Urothelium cell line (cell line): ENCODE data around the gene KRTAP19-1.

Experiments used
- DNase-seq: peaks from one replicate; pipeline ENCODE4 v3.0.0; 2011; ENCODE audit warnings: low spot score, mixed read lengths
- FAIRE-seq: peaks from 2 replicates; lab custom pipeline; 2011; peaks lifted over from hg19 to GRCh38; lab: Jason Lieb, UNC

KRTAP19-1 gene

DNA sequence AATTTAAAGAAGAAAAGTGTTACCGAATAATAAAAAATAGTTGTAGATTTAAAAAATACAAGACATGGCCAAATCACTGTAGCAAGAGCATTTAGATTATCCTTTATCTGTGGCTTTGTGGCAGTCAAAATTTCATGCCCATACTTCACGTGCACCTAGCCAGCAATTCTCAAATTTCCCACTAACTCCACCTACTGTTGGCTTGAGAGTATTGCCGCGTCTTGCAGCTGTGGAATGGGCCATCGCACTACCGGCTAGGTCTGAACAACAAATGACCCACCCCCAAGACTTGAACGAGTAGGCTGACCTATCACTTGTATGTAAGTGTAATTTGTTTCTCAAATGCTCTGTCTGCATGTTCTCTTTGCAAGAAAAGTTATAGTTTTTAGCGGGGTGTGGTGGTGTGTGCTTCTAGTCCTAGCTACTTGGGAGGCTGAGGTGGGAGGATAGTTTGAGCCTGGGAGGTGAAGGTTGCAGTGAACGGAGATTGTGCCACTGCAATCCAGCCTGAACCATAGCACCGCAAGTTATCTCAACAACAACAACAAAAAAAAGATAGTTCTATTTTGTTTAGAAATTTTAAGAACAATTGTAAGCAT is 46.0 kb downstream of the KRTAP19-1 start:
- peak; percentile 93 for FAIRE-seq
- DNase-seq: peak; percentile 70

DNA sequence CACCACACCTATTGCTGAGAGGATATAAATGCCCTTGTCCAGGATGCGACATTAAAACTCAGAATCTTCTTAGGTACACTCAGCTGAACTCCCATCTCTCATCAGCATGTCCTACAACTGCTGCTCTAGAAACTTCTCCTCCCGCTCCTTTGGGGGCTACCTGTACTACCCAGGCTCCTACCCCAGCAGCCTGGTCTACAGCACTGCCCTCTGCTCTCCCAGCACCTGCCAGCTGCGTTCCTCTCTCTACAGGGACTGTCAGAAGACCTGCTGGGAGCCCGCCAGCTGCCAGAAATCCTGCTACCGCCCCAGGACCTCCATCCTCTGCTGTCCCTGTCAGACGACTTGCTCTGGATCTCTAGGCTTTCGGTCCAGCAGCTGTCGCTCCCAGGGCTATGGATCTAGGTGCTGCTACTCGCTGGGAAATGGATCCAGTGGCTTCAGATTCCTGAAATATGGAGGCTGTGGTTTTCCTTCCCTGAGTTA is 50.0 kb downstream of the KRTAP19-1 start, which contains the start of gene KRTAP13-4:
KRTAP13-4 (plus strand) TSS at position 51 of the 486 bp plus-strand sequence; CDS start at position 107, 56 bp downstream.
- no peak for FAIRE-seq
- no peak for DNase-seq
